Right cardiac atrium (tissue), 5 donors: ENCODE data around the gene RNF157. TPM values are rescaled to one million over a fixed set of nuclear protein-coding genes. Genes with fewer than 3 reads are reported as not detected.
"Not testable (repeated sequence)": the region's sequence is repeated elsewhere in the genome, so short reads cannot be mapped to it uniquely, and the experiment has no call there.

Experiments used
- ATAC-seq, 2 donors: fragments of 200-7000 bp; cut with Tn5 transposase; one replicate each; pipeline versions ENCODE4 v1.8.0 to v1.9.1; 2020; ENCODE audit warnings: moderate library complexity in 2 of 2, mild to moderate bottlenecking in 1 of 2
- DNase-seq, 3 donors: peaks; one replicate each; pipeline ENCODE4 v3.0.0-alpha.2; 2020
- H3K27ac ChIP-seq: one replicate; pipeline ENCODE4 v1.5.1; 2013; ENCODE audit warnings: mild to moderate bottlenecking, low read length, control low read depth, moderate library complexity
- H3K27me3 ChIP-seq: one replicate; pipeline ENCODE4 v1.6.1; 2013; ENCODE audit not compliant: control insufficient read depth, insufficient read depth
- H3K4me1 ChIP-seq: one replicate; pipeline ENCODE4 v1.6.1; 2013; ENCODE audit warnings: low read length; ENCODE audit not compliant: control insufficient read depth, insufficient read depth
- H3K4me3 ChIP-seq: one replicate; pipeline ENCODE4 v1.5.1; 2013; ENCODE audit warnings: low read length, control low read depth
- H3K9me3 ChIP-seq: one replicate; pipeline ENCODE4 v1.6.1; 2013; ENCODE audit warnings: low read length; ENCODE audit not compliant: control insufficient read depth
- WGBS: extraction: QIAGEN DNeasy Blood & Tissue Kit; methylation state at CpG from one replicate; pipeline ENCODE4 v1.1.7; 2013; 5-methylcytosine and 5-hydroxymethylcytosine counted together
- intact Hi-C, 4 donors: fragments of 100-400 bp; cut with DNase I; formaldehyde crosslinking; loops; one replicate each; pipeline versions ENCODE4 v1.11.0 to v1.14.0; 2022 to 2023
- polyA plus RNA-seq: library from polyadenylated mRNA; stranded (reverse); fragments of 200-250 nt; gene quantifications from one replicate; pipeline ENCODE4 v1.2.3, GENCODE V29; 2013
- total RNA-seq, 4 donors: library from RNA; stranded (reverse); fragmentation: NEBNext Ultra II Directional; extraction: Animal tissue kit (Norgen Biotek cat#: 25700); gene quantifications; one replicate each; pipeline ENCODE4 v1.2.1, GENCODE V29; 2021
- donor health status: healthy with polysubstance abuse.
- donor health status: DM: no; HTN: yes; CAD: no.
- donor health status: DM: no; HTN: no; CAD: no.
- donor health status: DM: no; HTN: yes; CAD: no; lungs with severe emphysema.
- donor health status: DM: yes; HTN: yes; CAD: no.

RNF157 gene
- total and polyA plus RNA-seq, 5 donors: 10.2 to 18.8 (median 12.1) TPM

GRCh38 chr17:76238847-76239537, 1.3 kb downstream of the RNF157 start:
- ATAC-seq (no peak), DNase-seq (no peak)
- peaks cover 1% of the 10 kb centered on the region for H3K4me1 ChIP-seq
- 59% methylated on average over 11 of the region's 11 CpGs for WGBS
- no peaks in the 10 kb centered on the region for H3K9me3 ChIP-seq
- no peaks in the 10 kb centered on the region for H3K27me3 ChIP-seq
- H3K27ac ChIP-seq: no peak overlapping the region
- peak overlapping the region; percentile 95 for H3K4me3 ChIP-seq
- intact Hi-C loops: no loop called here

GRCh38 chr17:76237859-76238313, 2.4 kb downstream of the RNF157 start:
- 91% methylated on average over 7 of the region's 7 CpGs for WGBS
- DNase-seq (no peak), ATAC-seq (no peak)
- H3K27me3 ChIP-seq: no peaks in the 10 kb centered on the region
- H3K4me3 ChIP-seq: no peak overlapping the region
- H3K9me3 ChIP-seq: no peaks in the 10 kb centered on the region
- intact Hi-C loops: no loop called here
- H3K27ac ChIP-seq: no peak overlapping the region
- H3K4me1 ChIP-seq: peaks cover 1% of the 10 kb centered on the region

GRCh38 chr17:76236603-76237002, 3.7 kb downstream of the RNF157 start:
- Histone ChIP-seq H3K9me3 (no peaks in the 10 kb centered on the region), H3K27me3 (no peaks in the 10 kb centered on the region), H3K27ac (no peak overlapping the region), H3K4me1 (peaks cover 1% of the 10 kb centered on the region), H3K4me3 (no peak overlapping the region)
- DNase-seq (no peak), ATAC-seq (no peak)
- intact Hi-C loops: no loop called here

- H3K9me3 ChIP-seq: no peaks in the 10 kb centered on the region
- intact Hi-C loops: no loop called here
- ATAC-seq (no peak), DNase-seq (no peak)
- no peak overlapping the region for H3K4me3 ChIP-seq
- WGBS: 99% methylated on average over 2 of the region's 2 CpGs
- no peaks in the 10 kb centered on the region for H3K27me3 ChIP-seq
- H3K4me1 ChIP-seq: peaks cover 1% of the 10 kb centered on the region
- H3K27ac ChIP-seq: no peak overlapping the region
Measured at GRCh38 chr17:76235883-76236282, 4.4 kb downstream of the RNF157 start.

- Histone ChIP-seq H3K27ac (no peak overlapping the region), H3K4me3 (no peak overlapping the region), H3K27me3 (no peaks in the 10 kb centered on the region), H3K4me1 (no peaks in the 10 kb centered on the region), H3K9me3 (no peaks in the 10 kb centered on the region)
- DNase-seq (no peak), ATAC-seq (no peak)
- intact Hi-C loops: no loop called here
- WGBS: 84% methylated on average over 5 of the region's 5 CpGs
Measured at GRCh38 chr17:76234354-76234679, 6.0 kb downstream of the RNF157 start.

GRCh38 chr17:76233588-76234353, 6.5 kb downstream of the RNF157 start:
- 92% methylated on average over 6 of the region's 6 CpGs for WGBS

GRCh38 chr17:76232342-76232741, 8.0 kb downstream of the RNF157 start:
- Histone ChIP-seq H3K9me3 (no peaks in the 10 kb centered on the region), H3K4me1 (no peaks in the 10 kb centered on the region), H3K27ac (no peak overlapping the region), H3K4me3 (no peak overlapping the region), H3K27me3 (no peaks in the 10 kb centered on the region)
- 72% methylated on average over 2 of the region's 2 CpGs for WGBS
- ATAC-seq (no peak), DNase-seq (no peak)
- intact Hi-C loops: no loop called here

More at GRCh38 chr17:76233588-76234353, 6.5 kb downstream of the RNF157 start:
- no peak overlapping the region for H3K27ac ChIP-seq
- ATAC-seq (no peak), DNase-seq (no peak)
- no peaks in the 10 kb centered on the region for H3K9me3 ChIP-seq
- no peaks in the 10 kb centered on the region for H3K4me1 ChIP-seq
- H3K4me3 ChIP-seq: no peak overlapping the region
- intact Hi-C loops: no loop called here
- no peaks in the 10 kb centered on the region for H3K27me3 ChIP-seq

GRCh38 chr17:76226749-76227148, 13.5 kb downstream of the RNF157 start:
- DNase-seq, ATAC-seq, intact Hi-C loops, H3K9me3 ChIP-seq, H3K4me1 ChIP-seq, H3K4me3 ChIP-seq, H3K27me3 ChIP-seq, H3K27ac ChIP-seq: not testable (repeated sequence)
- 92% methylated on average over 19 of the region's 19 CpGs for WGBS

- intact Hi-C loops, ATAC-seq, H3K9me3 ChIP-seq, DNase-seq, H3K4me1 ChIP-seq, H3K27me3 ChIP-seq, H3K4me3 ChIP-seq, H3K27ac ChIP-seq: not testable (repeated sequence)
- WGBS: 76% methylated on average over 7 of the region's 7 CpGs
Measured at GRCh38 chr17:76225373-76226086, 14.8 kb downstream of the RNF157 start.

GRCh38 chr17:76223802-76224201, 16.5 kb downstream of the RNF157 start:
- ATAC-seq (no peak), DNase-seq (no peak)
- H3K27ac ChIP-seq: no peak overlapping the region
- H3K4me3 ChIP-seq: no peak overlapping the region
- no peaks in the 10 kb centered on the region for H3K4me1 ChIP-seq
- no peaks in the 10 kb centered on the region for H3K27me3 ChIP-seq
- intact Hi-C loops: no loop called here
- no peaks in the 10 kb centered on the region for H3K9me3 ChIP-seq
- 98% methylated on average over 1 of the region's 1 CpG for WGBS
